ENCODE data around the gene TOR2A.
A peak's percentile ranks its signal among the peaks of the same experiment; 100 is the strongest.
"Not testable (repeated sequence)": the region's sequence is repeated elsewhere in the genome, so short reads cannot be mapped to it uniquely, and the experiment has no call there.

TOR2A gene

GRCh38 chr9:127734747-127735529 lies at the start of gene TOR2A:
Gene TOR2A, minus strand, starts transcription at chr9:127735294. Its CDS starts 24 bp downstream, at chr9:127735270.
- peak; percentile 60 for DNase-seq

DNA sequence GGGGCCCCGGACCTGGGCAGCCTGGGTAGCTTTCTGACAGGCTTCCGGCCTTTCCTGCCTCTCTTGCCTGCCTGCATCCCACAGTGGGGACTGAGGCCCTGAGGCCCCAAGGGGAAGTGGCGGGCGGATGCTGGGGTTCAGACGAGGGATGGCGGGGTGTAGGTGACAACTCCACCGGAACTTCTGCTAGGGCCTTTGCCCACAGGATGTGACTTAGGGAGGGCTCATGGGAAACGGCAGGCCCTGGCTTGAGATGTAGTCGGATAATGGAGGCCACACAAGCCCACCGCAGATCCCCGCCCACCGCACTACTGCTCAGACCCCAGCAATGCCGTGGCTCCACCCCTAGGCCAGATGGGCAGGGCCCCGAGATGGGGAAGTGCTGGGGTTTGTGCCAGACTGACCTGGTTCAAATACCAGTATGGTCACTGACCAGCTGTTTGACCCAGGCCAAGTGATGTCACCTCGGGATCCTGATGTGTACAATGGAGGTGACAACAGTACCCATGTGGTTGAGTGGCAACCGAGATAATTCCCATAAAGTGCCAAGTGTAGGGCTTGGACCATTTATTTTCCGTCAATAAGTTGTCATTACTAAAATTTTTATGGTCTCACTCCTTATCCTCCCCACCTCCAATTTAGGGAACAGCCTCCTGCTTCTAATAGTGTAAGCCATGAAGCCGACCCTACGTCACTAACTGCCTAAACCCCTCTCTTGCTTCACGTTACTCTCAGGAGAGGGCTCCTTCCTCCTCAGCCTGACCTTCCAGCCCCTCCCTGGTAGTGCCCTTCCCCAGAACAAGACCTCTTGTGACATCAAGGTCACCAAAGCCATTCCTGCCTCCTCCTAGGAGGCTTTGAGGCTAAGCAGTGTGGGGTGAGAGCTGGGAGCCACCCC lies 48.3 kb upstream of the TOR2A start:
- no peak for DNase-seq

- no peak for DNase-seq
These were observed 46.7 kb upstream of the TOR2A start for GRCh38 chr9:127781806-127782205.

- DNase-seq: not testable (repeated sequence)
These were observed 45.8 kb upstream of the TOR2A start for GRCh38 chr9:127780909-127781308.

DNA sequence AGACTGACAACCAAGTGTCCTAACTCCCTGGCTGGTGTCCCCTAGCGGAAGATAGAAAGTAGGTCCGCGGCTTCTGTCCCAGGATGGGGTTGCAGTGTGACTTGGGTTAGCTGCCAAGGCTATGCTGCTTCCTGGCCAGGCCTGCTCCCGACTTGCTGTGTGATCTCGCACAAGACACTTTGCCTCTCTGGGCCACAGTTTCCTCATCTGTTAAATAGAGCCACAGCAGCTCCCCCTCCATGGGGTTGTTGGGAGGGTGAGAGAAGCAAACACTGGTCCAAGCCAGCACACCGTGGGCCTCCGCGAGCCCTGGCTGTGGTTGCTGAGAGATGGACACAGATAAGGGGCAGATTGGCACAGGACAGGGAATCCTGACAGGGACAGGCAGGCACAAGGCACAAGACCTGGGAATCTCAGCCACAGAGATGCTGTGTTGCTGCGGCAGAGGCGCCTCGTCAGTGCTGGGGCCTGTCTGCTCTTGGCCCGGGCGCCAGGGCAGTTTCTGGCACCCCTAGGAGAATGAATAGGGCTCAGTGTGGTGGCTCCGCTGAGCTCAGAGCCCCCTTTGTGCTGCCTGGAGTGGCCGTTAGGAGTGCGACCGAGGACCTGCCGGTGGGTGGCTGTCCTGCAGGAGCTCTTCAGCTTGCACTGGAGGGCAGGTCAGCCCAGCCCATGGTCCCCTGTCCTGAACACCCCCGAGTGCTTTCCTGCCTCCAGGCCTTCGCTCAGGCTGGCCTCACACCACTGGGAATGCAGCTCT lies 45.2 kb upstream of the TOR2A start:
- no peak for DNase-seq

GRCh38 chr9:127779136-127779981 lies 44.3 kb upstream of the TOR2A start:
- DNase-seq: no peak

DNA sequence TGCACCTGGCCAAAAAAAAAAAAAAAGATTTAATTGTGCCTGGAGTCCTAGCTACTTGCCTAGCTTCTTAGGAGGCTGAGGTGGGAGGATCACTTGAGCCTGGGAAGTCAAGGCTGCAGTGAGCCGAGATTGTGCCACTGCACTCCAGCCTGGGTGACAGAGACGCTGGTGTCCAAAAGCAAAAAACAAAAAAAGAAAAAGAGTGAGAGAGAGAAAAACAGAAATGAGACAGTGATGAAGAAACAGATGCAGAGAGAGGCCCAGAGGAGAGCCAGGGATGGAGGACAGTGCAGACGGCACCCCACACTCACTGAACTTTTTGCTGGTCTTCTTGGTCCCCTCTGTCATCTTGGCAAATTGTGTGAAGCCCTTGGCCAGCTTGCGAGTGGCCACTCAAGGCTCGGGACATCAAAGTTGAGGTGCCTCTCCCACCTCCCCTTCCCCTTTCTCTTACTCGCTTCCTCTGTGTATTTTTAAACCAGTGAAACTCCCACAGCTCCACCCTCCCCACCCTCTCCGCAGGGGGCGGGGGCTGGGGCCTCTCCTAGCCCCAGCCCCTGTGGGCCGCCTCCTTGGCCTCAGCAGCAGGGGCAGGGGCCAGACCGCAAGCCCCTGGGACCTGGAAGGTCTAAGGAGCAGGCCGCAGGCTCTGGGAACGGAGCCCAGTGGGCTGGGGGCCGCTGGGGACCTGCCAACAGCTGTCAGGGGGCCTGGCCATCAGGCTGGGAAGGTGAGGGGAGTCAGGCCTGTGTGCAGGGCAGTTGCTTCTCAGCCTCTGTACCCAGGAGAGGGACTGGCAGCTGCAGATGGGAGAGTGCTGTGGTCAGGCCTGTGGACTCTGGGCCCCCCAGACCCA lies 43.4 kb upstream of the TOR2A start, which contains the start of gene SH2D3C:
SH2D3C (minus strand) TSS at position 387 of the 856 bp plus-strand sequence; CDS start at position 348, 39 bp downstream.
- no peak for DNase-seq

GRCh38 chr9:127777368-127777980 lies 42.4 kb upstream of the TOR2A start:
- DNase-seq: no peak

DNA sequence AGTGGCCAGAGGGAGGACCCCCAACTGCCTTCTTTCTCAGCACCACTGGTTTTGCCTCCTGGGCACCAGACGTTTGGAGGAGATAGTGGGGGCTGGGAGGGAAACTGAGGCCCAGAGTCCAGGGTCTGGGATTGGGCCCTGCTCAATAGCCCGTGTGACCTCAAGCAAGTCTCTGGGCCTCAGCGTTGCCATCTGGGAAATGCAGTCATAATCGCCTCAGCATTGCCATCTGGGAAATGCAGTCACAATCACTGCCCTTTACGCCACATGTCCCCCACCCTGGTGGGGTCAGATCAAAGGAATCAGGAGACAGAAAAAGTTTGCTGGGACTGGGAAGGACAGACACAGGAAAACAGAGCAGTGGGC lies 41.8 kb upstream of the TOR2A start:
- no peak for DNase-seq

DNA sequence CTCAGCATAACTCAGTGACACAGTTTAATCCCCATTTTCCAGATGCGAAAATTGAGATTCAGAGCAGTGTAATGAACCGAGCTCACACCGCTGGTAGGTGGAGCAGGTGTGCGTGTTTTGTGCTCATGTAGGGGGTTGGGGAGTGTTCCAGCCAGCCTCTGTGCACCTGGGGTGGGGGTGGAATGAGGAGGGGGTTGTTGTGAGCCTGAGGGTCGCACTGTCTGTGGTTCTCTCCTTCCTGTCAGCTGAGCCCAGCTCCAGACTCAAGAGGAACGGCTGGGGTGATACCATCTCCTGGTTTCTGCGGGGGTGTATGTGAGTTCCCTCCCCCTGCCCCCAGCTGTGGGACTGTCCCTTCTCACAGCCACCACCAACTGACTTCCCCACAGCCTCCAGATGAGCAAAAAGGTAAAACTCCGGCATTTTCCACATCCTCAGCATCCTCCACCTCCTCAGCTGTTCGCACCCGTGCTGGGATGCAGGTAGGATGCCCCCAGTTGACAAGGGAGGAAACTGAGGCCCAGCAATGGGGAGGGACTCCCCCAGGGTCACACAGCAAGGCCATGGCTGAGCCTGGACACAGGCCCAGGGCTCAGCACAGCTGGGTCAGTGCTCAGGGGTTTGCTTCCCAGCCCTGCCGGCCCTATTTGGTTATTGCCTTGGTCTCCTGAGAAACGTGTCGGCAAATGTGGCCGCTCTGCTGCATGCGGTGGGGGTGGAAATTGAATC lies 41.3 kb upstream of the TOR2A start:
- DNase-seq: no peak

GRCh38 chr9:127773981-127774380 lies 38.9 kb upstream of the TOR2A start:
- DNase-seq: no peak

DNA sequence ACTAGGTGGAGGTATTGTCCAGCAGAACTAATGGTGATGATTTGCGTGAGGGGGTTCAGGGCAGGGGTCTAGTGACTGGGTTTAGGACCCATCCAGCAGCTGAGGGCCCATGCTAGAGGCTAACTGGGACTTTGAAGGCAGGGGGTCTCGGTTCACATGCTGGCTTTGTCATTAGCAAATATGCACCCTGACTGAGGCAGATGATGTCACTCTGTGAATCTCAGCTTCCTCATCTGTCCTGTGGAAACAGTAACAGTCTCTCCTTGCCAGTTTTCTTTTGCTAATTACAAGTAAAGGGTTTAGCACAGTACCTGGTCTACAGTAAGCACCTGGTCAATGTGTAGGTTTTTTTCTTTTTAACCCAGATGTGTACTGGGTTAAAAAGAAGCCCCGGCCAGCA lies 38.2 kb upstream of the TOR2A start:
- no peak for DNase-seq

DNA sequence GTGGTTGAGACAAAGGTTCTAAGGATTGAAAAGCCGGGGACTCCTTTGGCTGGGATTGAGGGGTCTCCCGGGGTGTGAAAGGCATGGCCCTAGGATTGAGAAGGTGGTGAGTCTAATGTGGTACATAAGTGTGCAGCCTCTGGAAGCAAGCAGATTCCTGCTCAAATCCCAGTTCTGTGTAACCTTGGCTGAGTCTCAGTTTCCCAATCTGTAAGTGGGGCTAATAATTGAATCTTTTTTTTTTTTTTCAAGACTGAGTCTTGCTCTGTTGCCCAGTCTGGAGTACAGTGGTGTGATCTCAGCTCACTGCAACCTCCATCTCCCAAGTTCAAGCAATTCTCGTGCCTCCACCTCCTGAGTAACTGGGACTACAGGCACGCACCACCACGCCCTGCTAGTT lies 37.5 kb upstream of the TOR2A start:
- no peak for DNase-seq

DNA sequence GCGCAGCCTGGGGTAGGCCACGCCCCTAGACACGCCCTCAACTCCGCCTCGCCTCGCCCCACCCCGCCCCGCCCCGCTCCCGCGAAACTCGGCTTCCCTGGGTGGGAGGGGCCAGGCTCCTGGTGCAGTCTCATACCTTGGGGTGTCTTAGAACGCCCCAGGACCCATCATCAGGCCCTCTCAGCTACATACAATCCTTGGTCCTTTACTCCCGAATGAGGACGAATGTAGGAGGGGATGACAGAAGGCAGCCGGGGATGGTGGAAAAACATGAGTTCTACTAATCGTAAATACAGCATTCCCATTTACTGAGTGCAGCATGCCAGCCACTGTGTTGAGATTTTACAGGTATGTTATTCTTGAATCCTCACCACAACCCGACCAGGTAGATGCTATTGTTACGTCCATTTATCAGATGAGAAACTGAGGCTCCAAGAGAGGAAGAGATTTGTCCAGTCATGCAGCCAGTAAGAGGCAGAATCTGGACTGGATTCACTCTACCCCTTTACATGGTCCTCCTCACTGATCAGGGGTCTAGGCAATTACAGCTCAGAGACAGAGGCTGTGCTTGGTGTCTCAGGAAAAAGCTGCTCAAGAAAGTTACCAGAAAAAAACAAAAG lies 36.6 kb upstream of the TOR2A start:
- DNase-seq: no peak

DNA sequence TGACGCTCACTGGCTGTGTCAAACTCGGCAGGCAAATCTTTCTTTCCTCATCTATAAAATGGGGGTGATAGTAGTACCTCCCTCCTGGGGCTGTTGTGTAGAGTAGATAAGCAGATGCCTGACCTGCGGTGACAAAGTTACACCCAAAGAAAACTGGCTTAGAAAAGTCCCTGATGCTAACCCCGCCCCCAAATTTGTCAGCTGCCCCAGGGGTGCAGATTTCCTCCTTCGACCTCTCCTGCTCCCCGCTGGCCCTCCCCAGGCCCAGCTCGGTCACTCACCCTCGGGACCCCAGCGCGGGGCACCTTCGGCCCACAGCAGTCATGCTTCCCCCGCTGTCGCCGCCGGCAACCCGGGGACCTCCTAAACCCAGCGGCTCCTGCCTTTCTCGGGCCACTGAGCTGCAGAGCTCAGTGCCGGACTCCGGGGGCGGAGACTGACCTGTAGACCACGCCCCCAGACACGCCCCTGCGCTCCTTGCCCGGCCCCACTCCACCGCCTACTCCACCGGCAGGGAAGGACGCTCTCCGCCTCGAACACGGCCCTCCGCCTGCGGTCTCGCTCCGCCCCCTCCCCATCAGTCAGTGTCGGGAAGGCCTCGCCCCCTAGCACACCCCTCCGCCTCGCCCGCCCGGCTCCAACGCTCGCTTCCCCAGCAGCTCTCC lies 35.9 kb upstream of the TOR2A start:
- peak; percentile 57 for DNase-seq

GRCh38 chr9:127770583-127770904 lies 35.5 kb upstream of the TOR2A start:
- no peak for DNase-seq

- no peak for DNase-seq
These were observed 35.0 kb upstream of the TOR2A start for GRCh38 chr9:127769929-127770582.

DNA sequence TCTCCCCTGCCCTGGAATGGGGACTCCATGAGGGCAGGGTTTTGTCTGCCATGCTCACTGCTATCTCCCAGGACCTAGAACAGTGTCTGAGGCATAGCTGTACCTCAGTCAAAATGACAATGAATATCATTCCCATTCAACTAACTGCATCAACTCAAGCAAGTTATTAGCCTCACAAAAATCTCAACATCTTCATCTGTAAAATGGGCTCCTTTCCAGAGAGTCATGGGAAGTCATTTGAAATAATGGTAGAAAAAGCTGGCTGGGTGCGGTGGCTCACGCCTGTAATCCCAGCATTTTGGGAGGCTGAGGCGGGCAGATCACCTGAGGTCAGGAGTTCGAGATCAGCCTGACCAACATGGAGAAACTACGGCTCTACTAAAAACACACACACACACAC lies 34.0 kb upstream of the TOR2A start:
- no peak for DNase-seq

DNA sequence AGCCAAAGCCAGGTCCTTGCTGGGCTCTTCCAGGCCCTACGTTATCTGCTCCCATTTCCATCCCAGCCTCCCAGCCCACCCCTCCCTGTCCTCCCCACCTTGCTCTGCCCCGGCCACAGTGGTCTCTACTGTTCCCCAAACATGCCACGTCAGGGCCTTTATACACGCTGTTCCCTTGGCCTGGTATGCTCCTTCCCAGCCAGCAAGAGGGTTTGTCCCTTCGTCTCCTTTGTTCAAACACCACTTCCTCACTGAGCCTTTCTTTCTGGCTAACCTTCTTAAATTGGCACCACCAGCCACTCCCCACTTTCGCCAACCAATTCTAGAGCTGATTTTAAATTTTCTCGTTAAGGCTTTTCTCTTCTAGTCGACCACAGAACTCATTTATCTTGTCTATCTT lies 33.6 kb upstream of the TOR2A start:
- no peak for DNase-seq
